HL-60/S4 (cell line): ENCODE measurements around the gene ENTPD1.
"Not testable (repeated sequence)": the region's sequence is repeated elsewhere in the genome, so short reads cannot be mapped to it uniquely, and the experiment has no call there.

Experiments used
- in situ Hi-C: fragments of 300-500 bp; cut with MboI; formaldehyde crosslinking; loops from 2 replicates; pipeline ENCODE4 v1.14.3; 2022; ENCODE audit warnings: low sequenced_read_pairs

The ENTPD1 gene

DNA sequence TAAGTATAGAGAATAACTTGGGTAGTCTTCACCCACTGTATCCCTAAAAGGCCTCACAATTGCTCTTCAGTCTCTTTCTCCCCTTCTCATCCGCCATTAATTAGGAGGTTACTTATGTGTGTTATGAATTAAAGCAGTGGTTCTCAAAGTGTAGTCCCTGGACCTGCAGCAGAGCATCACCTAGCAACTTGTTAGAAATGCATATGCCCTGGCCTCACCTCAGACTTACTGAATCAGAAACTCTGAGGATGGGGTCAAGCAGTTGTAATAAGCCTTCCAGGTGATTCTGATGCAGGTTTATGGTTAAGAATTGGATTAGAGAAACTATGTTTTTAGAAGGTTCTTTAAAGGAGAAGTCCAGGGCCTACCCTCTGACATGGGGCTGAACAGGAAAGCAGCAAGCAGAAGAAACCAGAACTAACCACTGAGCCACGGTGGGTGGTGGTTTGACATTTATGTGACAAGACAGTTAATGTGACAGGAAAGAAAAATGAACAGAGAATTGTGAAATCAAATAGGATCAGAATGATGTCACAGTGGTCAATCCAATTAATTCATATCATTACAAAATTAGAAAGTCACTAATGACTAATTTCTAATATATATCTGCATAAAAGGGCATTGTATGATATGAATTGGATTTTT, 37.6 kb downstream of the ENTPD1 start:
- in situ Hi-C loops = no loop called here

DNA sequence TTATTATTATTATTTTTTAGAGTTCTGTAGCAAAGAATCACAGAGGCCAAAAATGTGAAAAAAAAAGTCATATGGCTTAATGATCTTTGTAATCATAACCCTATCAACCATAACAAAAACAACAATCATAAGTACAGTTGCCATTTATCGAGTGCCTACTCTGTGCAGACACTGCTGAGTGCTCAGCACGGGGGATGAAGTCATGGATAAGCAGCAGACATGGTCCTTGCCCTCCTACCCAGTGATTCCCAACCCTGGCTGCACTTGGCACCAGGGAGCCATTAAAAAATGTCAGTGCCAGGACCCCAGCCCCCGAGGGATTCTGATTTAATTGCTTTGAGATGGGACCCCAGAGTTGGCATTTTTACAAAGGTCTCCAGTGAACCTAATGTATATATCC, 38.2 kb downstream of the ENTPD1 start:
- in situ Hi-C loops = no loop called here

DNA sequence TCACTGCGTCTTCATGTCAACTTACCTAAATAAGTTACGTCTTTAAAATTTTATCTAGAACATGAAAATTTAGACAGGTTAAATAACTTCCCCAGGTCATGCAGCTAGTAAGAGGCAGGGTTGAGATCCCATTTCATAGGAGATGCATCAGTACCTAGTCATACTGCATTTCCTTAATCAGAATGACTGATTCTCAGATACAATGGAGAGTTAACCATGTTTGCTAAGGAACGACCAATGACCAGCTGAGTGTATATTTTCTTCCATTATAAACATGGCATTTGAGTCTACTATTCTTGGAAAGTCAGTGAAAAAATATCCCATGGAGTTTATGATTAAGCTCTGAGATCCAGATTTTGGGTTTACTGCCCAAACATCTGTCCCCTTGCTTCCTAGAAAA, 39.6 kb downstream of the ENTPD1 start:
- in situ Hi-C loops = no loop called here

DNA sequence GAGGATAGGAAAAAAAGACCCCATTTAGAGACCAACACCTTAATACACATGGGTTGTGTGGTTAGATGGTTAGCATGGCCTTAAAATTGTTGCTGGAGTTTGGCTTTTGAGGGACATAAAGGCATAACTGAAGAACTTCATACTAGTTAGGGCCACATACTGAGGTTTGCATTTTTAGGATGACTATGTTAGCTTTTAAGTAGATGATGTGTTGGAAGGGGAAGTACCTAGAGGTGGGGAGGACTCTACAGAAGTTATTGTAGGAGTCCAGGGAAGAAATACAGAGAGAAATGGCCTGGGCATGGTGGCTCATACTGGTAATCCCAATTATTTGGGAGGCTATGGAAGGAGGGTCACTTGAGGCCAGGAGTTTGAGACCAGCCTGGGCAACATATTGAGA, 40.5 kb downstream of the ENTPD1 start:
- in situ Hi-C loops = no loop called here

DNA sequence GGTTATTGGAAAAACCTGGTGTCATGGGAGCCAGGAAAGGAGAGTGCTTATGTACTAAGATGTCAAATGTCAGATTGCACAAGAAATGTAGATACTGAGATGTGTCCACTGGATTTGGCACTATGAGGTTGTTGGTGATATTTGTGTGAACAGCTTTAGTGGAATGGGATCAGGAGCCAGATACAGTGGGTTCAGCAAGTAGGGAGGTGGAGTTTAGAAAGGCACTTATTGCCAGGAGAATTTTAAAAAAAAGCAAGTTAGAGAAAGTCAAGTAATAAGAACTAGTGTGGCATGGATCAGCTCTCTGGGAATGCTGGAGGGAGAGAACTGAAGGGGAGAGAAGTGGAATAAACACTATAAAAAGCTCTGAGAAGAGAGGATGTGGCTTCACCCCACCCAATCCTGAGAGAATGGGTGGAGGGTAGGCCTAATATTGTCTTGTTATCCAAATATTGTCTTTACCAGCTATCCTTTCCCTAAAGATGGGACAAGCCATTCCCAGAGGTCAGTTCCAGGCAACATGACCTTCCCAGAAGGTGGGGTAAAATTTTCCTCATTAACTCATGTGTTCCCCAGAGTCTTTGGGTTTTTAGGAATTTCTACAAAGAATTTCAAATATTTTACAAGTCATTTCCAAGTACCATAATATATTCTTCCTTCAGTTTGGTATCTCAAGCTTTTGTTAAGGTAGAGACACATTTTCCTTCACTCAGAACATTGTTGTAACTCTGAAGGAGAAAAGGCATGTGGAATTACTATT, 42.3 kb downstream of the ENTPD1 start:
- in situ Hi-C loops = no loop called here

DNA sequence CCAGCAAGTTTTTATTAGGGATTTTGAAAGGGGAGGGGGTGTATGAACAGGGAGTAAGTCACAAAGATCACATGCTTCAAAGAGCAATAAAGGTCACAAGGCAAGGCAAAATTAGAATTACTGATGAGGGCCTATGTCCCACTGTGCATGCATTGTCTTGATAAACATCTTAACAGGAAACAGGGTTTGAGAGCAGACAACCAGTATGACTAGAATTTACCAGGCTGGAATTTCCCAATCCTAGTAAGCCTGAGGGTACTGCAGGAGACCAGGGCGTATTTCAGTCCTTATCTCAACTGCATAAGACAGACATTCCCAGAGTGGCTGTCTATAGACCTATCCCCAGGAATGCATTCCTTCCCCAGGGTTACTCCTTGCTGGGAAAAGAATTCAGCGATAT, 44.3 kb downstream of the ENTPD1 start:
- in situ Hi-C loops = not testable (repeated sequence)

DNA sequence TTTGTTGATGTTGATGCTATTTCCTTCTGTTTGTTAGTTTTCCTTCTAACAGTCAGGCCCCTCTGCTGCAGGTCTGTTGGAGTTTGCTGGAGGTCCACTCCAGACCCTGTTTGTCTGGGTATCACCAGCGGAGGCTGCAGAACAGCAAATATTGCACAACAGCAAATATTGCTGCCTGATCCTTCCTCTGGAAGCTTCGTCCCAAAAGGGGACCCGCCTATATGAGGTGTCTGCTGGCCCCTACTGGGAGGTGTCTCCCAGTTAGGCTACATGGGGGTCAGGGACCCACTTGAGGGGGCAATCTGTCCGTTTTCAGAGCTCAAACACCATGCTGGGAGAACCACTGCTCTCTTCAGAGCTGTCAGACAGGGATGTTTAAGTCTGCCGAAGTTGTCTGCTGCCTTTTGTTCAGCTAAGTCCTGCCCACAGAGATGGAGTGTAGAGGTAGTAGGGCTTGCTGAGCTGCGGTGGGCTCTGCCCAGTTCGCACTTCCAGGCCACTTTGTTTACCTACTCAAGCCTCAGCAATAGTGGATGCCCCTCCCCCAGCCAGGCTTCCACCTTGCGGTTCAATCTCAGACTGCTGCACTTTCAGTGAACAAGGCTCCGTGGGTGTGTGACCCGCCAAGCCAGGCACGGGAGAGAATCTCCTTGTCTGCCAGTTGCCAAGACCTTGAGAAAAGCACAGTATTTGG, 50.9 kb downstream of the ENTPD1 start:
- in situ Hi-C loops = not testable (repeated sequence)

DNA sequence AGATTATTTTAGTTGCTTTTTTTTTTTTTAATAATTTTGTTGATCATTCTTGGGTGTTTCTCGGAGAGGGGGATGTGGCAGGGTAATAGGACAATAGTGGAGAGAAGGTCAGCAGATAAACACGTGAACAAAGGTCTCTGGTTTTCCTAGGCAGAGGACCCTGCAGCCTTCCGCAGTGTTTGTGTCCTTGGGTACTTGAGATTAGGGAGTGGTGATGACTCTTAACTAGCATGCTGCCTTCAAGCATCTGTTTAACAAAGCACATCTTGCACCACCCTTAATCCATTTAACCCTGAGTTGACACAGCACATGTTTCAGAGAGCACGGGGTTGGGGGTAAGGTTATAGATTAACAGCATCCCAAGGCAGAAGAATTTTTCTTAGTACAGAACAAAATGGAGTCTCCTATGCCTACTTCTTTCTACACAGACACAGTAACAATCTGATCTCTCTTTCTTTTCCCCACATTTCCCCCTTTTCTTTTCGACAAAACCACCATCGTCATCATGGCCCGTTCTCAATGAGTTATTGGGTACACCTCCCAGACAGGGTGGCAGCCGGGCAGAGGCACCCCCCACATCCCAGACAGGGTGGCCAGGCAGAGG, 52.8 kb downstream of the ENTPD1 start:
- in situ Hi-C loops = not testable (repeated sequence)

DNA sequence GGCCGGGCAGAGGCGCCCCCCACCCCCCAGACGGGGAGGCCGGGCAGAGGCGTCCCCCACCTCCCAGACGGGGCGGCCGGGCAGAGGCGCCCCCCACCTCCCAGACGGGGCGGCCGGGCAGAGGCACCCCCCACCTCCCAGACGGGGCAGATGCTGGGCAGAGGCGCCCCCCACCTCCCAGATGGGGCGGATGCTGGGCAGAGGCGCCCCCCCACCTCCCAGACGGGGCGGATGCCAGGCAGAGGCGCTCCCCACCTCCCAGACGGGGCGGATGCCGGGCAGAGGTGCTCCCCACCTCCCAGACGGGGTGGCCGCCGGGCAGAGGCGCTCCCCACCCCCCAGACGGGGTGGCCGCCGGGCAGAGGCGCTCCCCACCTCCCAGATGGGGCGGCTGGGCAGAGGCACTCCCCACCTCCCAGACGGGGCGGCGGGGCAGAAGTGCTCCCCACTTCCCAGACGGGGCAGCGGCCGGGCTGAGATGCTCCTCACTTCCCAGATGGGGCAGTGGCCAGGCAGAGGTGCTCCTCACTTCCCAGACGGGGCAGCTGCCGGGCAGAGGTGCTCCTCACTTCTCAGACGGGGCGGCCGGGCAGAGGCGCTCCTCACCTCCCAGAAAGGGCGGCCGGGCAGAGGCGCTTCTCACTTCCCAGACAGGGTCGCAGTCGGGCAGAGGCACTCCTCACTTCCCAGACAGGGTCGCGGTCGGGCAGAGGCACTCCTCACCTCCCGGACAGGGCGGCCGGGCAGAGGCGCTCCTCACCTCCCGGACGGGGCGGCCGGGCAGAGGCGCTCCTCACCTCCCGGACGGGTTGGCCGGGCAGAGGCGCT, 53.6 kb downstream of the ENTPD1 start:
- in situ Hi-C loops = no loop called here

DNA sequence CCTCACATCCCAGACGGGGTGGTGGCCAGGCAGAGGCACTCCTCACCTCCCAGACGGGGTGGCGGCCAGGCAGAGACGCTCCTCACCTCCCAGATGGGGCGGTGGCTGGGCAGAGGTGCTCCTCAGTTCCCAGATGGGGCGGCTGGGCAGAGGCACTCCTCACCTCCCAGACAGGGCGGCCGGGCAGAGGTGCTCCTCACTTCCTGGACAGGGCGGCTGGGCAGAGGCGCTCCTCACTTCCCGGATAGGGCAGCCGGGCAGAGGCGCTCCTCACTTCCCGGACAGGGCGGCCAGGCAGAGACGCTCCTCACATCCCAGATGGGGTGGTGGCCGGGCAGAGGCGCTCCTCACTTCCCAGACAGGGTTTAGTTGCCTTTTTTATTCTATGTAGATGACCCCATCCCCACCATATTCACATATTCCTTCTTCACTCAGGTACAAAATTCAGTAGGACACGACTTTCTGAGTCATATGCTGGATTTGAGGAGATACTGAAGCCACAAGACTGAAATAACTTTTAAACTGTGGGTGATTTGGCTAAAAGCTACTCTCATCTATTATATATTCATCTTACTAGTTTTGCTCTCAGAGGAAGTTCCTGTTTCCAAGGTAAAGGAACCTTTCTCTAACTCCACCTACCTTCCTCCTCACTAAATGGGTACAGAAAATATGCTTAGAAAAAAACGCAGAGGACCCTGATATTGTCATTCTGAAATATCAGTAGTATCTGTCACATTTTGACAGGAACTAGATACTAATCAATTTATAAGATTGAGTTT, 54.4 kb downstream of the ENTPD1 start:
- in situ Hi-C loops = no loop called here

DNA sequence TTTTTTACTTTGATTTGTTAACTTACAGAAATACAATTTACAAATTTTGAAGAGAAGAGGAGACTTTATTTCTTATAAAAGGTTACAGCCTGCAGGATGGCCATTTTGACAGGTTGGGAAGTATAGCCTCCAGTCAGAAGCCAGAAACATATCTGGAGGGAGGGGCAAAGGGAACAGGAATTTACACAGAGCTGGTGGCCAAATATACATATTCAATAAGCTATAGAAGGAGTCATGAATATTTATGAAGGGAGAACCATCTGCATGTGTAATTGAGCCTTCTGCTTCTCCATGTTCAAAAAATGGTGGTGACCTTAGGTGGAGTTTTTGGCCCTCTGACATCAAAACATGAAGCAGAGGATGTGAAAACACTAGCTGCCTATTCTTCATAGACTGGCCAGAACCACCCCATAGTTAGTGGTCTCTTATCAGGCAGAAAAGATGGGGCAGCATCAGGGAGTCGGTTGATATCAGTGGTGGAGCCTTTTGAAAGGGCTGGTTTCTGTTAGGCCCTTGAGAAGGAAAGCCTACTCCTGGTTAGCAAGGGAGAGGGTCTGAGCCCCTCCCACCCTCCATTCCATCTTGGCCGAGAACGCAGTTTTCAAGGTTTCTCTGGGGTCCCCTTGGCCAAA, 57.2 kb downstream of the ENTPD1 start:
- in situ Hi-C loops = no loop called here

DNA sequence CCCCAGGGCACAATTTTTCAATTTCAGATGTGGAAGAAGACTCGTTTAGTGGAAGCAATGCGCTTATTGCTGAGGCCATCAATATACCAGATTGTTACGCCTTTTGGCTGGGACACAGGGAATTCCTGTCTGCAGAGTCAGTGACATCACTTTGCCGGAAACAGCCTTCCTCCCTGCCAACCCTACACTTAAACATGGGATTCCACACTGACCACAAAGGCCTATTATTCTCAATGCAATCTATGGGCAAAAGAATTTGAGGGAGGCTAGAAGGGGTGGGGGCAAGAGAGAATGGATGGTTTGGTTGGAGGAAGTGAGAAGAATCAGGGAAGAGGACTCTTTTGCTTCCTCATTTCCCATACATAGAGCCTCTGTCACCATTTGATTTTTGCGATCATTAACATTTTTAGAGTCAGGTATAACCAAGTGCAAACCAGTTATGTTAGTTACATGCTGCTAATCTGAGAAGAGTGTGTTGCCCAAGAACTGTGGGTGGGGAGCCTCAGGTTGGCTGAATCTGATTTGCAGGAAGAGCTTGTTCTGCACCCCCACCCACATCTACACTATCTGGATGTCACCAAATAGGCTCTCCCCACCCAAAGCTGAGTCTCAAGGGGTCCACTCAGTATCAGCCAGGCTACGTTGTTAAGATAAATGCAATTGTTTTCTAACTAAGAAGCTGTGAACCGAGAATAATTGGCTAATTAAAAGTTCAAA, 58.2 kb downstream of the ENTPD1 start:
- in situ Hi-C loops = no loop called here

DNA sequence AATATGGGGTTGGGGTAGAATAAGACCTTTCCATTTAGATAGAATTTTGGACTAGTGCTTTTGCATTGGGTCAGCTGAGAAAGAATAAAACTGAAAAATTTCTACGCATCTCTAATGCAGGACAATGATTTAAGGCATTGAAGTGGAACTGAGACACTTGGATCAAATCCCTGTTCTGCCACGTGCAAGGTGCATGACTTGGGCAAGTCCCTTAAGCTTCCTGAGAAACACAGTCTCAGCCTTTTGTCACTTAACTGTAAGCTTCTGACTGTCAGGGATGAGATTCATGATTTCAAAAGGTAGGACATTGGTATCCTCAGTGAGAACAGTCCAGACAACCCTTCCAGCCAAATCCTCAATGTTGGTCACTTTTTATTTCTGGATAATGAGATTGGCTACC, 59.2 kb downstream of the ENTPD1 start:
- in situ Hi-C loops = no loop called here

DNA sequence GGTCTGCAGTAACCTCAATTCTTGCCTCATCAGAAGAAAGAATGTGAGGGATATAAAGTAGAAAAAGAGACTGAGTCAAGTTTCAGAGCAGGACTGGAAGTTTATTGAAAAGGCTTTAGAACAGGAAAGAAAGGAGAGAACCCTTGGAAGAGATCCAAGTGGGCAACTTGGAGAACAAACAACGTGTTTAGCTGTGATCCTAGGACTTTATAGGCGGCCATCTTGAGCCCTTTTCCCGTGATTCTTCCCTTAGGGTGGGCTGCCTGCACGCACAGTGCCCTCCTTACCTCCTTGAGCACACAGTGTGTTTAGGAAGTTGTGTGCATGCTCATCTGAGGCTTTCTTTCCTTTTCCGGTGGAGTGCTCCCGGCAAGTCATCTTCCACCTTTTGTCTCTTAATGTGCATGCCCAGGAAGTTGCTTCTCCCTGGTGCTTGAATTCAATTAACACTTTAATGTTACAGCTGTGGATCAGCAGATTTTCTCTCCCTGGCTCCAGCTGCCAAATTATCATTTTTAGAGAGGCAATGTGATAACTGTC, 59.8 kb downstream of the ENTPD1 start:
- in situ Hi-C loops = no loop called here

DNA sequence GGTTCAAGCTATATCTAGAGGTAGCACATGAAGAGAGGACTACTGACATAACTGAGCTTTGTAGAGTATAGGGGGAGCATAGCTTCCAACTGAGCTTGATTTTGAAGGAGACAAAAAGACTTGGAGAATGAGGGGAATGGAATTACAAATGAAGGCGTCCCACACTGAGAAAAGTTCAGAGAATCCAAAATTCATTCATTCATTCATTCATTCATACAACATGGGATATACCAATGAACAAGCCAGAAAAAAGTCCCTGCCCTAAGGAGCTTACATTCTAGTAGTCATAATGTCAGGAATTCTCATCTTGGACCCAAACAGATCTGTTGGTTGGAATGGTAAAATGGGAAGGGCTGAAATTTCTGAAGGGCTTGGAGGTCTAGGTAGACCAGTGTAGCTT, 62.0 kb downstream of the ENTPD1 start:
- in situ Hi-C loops = no loop called here

DNA sequence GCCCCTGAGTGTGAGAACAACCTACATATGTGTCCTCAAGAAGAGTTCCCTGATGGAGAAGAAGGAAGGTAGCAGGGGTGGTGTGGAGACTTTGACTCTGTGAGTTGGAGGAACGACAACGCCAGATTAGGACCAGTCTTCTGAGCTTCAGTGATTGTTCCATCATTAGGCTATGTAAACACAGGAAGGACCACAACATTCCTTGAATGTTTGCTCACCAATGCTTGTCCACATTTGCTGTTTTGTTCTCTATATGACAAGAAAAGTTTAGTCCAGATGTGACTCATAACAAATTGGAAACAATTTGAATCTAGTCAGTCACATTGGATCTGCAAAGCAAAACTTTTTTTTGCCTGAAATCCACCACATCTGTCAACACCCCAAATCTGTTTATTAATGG, 62.7 kb downstream of the ENTPD1 start:
- in situ Hi-C loops = no loop called here

DNA sequence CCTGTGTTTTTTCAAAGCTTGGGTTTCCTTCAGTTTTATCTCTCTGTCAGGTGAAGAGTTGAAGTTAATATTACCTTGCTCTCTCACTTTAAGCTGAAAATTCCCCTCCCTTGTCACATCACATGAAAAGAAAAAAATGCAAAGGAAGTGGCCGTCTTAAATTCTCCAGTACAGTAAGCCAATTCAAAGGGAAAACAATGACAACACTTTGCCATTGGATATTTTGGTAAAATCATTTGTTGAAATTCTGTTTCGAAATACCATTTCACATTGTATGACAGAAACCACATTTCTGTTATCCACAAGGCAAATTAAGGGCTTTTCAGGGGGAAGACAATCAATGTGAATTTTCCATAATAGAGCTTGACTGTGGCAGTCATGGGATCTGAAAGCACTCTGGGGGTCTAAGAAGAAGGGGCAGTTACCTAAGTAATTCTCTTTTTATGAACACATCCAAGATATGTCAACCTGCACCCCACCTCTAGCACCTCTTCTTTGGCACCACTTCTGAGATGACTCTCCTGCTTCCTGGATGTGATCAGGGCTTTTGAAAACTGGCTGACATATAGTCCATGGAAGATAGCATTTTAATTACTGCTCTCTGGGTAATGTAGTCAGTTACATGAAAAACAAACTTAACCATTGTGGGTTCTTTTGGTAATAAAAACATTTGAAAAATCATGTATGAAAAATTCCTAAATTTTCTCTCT, 63.8 kb downstream of the ENTPD1 start:
- in situ Hi-C loops = no loop called here

DNA sequence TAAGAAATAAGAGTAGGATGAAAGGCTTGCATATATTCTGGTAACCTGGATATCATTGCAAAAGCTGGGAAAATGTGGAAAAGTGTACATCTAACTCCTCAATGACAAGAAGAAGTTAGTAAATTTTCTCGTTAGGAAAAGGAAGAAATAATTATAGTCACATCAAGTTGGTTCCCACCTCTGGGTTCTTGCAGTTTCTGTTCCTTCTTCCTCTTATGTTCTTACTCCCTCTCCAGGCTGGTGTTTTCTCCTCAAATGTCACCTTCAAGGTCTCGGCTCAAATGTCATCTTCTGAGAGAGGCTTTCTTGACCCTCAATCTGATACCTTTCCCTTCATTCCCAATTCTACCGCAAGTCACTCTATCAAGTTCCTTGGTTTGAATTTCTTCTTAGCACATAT, 64.4 kb downstream of the ENTPD1 start:
- in situ Hi-C loops = no loop called here
